LHCN-M2 (cell line): ENCODE measurements around the gene ZBTB7A. TPM values are rescaled to one million over a fixed set of nuclear protein-coding genes. Genes with fewer than 3 reads are reported as not detected.

ENCODE experiments used
- DNase-seq: peaks from one replicate; pipeline ENCODE4 v3.0.0-alpha.2; 2012; ENCODE audit warnings: low read depth
- polyA plus RNA-seq: library from polyadenylated mRNA; unstranded; fragments of >200 nt; gene quantifications from one replicate; pipeline ENCODE4 v1.2.1, GENCODE V29; 2012; ENCODE audit warnings: missing spikeins
- total RNA-seq: library from RNA; depleted of rRNA; stranded (reverse); fragments of >200 nt; gene quantifications from 2 replicates; pipeline ENCODE4 v1.2.3, GENCODE V29; 2014; rRNA removed

The ZBTB7A gene
- total RNA-seq = 29.5 and 29.7 TPM in 2 replicates
- 12.3 TPM for polyA plus RNA-seq

DNA sequence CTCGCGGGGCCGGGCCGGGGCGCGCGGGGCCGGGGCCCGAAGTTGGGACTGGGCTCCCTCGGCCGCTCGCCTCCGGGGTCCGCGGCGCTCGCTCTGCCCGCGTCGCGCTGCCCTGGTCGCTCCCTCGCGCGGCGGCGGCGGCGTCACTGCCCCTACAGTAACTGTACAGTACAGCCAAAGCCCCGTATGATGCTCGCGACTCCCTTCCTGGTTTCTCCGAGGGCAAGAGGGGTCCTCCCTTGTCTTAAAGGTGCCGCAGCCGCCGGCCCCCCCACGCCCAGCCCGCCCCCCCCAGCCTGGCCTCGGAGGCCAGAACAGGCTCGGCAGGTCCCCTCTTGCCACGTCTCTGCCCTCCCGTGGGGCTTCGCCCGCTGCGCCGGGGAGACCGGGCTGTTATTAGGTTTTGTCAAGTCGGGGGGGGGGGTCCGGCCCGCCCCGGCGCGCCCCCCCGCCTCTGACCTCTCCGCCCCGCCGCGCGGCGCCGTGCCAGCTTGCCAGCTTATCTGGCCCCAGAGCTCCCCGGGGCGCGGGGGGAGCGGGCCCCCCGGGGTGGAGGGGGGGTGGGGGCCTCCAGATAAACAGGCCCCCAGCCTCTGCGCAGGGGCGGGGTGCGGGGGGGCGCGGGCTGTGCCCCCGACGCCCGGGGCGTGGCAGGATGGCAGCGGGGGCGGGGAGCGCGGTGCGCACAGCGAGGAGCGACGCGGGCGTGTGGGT, at the start of gene ZBTB7A:
TSS of gene ZBTB7A (minus strand) at position 218 of the 714 bp plus-strand sequence. CDS start 11,667 bp downstream, outside the sequence.
- peak; percentile 75 for DNase-seq

DNA sequence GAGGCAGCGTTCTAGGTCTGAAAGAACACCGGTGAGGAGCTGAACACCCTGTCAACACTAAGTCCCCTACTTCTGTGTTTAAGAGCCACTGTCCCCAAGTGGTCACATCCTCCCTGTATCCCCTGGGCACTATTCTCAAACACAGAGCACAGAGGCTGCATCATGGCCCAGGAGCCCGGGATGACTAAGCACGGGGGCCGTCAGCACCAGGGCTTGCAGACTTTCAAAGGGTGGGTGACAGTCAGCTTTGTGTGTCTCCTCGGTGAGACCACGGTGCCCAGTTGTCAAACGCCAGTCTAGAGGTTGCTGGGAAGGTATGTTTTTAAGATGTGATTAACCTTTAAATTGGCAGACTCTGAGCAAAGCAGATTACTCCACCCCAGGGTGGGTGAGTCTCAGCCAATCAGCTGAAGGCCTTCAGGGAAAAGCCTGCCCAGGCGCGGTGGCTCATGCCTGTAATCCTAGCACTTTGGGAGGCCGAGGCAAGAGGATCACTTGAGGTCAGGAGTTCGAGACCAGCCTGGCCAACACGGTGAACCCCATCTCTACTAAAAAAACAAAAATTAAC, 49.2 kb upstream of the ZBTB7A start:
- no peak for DNase-seq

DNA sequence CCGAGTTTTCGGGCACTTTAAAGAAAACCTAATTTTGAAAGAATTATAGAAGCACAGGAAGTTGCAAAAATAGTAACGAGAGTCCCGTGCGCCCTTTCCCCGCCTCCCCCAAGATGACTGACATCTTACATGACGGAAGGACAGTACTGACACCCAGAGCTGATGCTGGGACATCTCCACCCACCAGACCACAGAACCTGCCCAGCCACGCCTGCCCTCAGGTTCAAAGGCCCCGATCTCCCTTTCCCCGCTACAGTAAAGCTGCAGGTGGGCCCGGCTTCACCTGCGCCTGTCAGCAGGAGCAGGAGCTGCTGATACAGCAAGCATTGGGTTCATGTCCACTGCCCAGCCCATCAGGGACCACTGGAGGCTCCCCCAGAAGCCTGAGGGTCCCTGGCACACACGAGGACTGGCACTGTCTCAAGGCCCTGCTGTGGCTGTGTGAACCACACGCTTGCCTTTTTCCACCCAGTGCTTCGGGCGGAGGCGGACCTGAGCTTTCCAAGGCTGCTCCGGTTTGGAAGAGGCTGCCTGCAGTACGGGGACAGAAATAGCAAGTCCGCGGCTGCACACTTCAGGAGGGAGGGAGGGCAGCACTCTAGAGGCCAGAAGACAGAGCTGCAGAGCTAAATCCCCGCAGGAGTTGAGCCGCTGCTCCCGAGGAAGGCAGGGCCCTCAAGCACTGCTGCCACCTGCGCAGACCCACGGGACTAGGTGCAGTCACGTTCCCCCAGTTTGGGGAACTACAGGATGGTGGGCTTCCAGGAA, 48.5 kb upstream of the ZBTB7A start:
- DNase-seq = no peak

DNA sequence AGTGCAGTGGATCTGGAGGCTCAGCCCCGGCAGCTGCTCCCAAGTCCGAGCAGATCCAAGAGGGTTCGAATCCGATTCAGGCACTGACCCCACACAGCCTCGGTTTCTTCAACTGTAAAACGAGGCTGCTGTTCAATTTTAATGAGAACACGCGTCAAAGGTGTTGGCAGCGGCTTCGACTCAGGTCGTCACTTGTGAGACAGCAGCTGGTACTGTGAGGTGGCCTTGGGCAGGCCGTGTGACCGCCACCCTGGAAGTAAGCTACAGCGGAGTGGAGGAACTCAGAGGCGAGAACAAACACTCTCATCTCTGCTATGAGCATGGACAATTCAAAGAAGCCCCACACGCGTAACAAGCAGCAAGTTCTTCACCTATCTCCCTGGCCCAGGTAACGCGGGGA, 47.5 kb upstream of the ZBTB7A start:
- DNase-seq = no peak

DNA sequence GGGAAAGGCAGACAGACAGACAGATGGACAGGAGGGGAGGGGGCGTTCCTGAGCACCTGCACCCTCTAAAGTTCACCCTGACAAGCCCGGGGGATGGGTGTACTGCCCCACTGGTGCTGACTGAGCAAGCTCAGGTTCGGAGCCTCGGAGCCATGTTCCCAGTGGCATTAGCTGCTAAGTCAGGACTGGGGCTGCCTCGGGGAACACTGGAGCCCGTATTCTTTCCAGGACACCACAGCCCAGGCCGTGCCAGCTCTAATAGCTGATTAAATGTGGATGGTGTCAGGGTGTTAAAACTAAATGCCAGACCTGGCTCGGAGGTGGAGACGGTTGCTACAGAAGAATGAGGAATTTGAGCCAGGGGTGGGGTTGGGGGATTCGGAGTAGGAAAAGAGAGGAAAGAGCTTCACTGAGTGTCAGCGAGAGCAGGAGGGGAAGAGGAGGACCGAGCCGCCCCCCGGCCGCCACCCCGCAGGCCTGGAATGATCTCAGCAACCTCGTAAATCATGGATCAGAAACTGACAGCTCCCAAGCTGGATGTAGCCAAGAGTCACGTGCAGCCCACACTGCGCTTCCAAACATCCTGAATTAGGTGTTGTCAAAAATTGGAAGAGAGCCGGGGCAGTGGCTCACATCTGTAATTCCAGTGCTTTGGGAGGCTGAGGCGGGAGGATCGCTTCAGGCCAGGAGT, 46.8 kb upstream of the ZBTB7A start:
- DNase-seq = no peak

DNA sequence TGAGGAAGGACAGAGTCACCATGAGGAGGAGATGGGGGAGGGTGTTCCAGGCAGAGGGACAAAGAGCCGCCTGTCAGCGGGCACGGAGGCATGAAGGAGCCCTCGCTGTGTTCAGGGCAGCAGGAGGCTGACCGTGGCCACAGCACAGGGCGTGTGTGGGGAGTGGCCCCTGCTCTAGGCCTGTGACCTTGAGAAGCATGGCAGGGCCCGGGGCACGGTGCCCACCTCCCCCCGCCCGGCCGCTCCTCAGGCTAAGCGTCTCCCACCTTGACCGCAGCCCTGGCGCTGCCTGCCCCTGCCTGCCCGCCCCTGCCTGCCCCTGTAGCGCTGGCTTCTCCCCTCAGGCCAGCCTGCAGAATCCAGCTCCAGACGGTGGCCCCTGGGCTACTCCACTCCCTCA, 45.7 kb upstream of the ZBTB7A start:
- no peak for DNase-seq

DNA sequence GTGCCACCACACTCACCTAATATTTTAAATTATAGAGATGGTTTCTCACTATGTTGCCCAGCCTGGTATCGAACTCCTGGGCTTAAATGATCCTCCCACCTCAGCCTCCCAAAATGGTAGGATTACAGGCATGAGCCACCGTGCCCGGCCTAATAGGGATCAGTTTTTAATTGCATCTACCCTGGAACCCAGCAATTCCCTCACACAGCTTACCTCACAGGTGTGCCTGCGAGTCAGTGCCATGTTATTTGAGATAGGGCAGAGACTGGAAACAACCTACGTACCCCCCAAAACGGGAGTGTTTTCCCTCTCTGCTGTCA, 42.9 kb upstream of the ZBTB7A start:
- DNase-seq = no peak

DNA sequence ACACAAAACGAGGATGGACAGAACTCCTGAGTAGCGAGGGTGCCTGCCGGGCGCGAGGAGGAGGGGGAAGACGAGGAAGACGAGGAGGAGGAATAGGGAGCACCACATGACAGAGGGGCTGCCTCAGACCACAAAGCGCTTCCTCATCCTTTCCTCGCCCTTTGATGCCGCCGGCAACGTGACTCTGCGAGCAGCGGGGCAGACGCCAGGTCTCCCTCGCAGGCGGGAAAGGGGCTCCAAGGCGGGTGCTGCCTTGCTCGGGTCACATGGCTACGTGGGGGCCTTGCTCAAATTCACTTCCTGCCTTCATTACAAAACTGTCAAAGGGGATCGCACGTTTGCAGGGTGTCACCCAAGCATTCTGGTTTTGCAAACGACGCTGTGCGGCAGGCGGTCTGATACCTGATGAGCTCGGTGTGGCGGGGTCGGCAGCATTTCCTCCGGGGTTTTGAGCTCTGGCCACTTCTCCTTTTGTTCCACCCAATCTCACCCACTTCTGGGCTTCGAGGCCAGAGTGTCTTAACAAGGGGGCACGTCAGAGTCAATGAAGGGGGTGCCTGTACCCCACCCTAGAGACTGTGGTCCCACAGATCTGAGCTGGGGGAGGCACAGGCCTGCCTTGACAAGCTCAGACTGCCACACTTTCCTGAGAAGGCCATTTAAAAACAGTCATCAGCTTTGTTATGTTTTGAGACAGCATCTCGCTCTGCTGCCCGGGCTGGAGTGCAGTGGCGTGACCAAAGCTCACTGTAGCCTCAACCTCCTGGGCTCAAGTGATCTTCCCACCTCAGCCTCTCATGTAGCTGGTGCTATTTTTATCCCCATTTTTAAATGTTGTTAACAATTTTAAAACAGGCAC, 42.3 kb upstream of the ZBTB7A start:
- DNase-seq = no peak

DNA sequence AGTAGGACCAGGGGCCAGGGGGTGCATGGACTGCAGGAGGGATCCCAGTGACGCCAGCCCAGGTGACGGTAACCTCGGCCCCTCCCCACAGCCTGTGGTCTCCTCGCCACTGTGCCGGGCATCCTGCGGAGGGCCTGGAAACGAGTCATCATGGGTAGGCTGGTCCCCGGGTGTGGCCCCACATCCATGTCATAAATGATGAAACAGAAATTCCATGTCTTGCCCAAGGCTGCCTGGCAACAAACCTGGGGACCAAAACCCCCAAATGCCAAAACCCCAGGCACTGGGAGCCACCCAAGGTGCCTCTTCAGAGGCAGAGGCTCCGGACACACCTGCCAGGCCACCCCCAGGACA, 36.4 kb upstream of the ZBTB7A start:
- no peak for DNase-seq

DNA sequence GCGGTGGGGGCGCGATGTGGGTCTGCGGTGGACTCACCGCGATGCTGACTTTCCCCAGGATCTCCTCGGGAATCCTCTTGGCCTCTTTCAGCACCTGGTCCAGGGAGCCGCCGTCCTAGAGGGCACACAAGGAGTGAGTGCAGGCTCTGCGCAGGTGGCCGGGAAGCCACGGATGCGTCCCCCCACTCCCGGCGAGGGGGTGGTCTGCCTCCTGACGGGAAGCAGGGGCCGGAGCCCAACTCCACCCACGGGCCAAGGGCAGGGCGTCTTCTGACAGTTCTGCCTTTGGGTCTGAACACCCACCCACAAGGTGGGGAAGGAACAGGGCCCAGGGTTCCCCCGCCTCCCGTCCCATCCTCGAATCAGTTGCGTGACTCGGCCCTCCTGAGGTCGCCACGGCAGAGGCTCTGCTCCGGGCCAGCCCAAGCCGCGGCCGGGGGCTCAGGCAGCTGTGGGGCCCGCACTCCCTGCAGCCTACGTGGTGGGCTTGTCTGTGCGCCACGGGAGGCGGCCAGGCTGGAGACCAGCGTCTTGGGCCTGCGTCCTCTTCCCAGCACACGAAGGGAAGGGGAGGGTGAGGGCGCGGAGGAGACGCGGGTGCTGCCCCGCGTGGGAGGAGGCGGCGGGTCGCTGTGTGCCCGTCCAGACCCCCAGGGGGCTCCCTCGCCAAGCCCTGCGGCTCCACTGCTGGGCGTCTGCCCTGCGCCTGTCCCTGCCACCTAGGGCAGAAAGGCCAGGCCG, 35.8 kb upstream of the ZBTB7A start:
- no peak for DNase-seq

DNA sequence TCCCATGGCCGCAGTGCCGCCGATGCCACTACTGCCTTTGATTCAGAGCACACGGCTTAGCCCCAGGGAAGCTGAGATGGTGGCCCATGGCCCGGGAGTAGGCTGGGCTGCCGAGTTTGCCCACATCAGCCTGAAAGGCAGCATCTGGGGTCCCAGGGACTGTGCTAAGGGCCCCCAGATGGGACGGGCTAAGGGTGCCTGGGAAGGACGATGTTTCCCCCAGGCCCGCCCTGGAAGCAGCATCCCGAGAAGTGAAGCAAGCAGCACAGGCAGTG, 34.7 kb upstream of the ZBTB7A start:
- no peak for DNase-seq

DNA sequence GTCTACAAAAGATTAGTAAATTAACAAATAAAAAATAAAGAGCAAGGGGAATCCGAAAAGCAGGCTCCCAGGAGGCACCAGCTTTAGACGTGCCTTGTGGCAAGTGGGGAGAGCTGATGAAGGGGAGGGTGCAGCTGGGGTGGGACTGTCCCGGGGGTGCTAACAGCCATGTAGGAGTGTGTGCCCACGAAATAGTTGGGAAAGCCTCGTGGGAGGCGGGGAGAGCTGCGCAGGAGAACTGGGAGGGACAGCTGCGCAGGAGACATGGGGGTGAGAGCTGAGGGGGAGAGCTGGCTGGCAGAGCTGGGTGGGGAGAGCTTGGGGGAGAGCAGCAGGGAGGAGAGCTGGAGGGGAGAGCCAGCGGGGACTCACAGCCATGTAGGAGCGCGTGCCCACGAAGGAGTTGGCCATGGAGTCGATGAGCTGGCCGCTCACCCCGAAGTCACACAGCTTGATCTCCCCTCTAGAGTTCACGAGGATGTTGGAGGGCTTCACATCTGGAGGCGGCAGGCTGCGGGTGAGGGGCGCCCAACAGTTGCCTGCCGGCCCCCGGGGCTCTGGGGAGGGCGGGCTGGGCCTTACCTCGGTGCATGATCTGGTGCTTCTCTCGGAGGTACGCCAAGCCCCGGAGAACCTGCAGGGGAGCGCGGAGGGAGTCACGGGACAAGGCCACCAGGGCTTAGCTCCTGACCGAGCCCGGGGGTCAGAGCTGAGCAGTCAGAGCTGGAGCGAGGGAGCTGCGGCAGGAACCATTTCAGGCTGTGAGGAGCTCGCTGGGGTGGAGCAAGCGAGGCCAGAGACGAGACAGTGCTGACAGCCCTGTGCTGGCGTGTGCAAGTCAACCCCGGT, 34.2 kb upstream of the ZBTB7A start:
- DNase-seq = no peak

DNA sequence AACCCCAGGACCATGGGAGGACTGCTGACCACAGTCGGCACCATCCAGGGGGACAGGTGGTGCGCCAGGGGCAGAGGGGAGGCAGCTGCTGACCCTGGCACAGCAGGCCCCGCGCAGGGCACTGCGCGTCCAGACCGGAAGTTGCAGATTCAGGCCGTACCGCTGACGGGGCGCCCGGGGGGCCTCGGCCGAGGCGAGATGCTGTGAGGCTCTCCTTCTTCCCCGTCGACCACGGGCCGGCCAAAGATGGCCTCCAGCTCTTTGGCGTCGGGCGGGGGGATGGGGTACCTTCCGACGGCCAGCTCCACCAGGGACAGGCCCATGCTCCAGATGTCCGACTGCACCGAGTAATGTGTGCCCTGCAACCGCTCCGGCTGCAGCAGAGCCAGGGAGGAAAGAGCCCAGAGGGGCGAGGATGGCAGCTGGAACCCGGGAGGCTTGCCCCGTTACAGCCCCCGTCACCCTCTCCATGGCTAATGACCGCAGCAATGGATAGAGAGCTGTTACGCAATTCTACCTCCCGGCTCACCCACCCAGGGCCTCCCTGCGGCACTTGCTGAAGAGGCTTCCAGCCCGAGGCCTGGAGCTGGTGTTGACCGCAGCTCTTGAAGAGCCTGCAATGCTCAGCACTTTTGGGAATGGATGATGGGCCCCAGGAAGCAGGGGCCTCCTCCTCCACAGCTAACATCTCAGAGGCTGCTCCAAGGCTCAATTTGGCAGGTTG, 32.5 kb upstream of the ZBTB7A start:
- no peak for DNase-seq

DNA sequence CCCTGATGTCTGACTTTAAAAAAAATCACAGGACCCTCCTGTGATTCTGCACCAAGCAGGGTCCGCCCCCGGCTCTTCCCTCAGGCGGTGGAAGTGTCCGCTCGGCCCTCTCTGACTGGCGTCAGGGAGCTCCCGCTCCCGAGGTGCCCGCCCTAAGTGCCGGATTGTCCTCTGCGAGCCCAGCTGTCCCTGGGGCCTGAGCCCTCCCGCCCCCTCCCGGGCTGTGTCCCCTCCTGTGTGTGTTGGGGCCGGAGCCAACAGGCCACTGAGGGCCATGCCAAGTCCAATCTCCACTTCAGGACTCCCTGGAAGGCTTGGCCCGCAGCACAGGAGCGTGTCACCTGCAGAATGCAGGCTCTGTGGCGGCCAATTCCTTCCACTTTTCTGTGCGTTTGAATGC, 31.8 kb upstream of the ZBTB7A start:
- no peak for DNase-seq

DNA sequence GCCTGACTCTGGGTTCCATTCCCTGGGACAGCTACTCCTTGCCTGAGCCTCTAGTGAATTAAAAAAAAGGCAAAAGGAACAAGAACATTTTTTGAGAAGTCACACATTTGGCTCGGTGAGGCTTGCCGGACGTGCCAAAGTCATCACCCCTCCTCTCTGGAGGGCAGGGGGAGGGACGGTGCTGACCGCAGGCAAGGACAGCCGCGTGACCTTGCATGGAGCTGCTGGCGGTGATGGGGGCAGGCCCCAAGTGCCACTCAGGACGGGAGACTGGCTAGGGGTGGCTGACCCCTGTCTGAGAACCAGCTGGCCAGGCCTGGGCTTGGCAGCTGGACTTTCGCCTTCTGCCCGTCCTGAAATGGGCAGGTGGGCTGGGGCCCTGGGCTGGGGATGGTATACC, 30.8 kb upstream of the ZBTB7A start:
- DNase-seq = no peak

DNA sequence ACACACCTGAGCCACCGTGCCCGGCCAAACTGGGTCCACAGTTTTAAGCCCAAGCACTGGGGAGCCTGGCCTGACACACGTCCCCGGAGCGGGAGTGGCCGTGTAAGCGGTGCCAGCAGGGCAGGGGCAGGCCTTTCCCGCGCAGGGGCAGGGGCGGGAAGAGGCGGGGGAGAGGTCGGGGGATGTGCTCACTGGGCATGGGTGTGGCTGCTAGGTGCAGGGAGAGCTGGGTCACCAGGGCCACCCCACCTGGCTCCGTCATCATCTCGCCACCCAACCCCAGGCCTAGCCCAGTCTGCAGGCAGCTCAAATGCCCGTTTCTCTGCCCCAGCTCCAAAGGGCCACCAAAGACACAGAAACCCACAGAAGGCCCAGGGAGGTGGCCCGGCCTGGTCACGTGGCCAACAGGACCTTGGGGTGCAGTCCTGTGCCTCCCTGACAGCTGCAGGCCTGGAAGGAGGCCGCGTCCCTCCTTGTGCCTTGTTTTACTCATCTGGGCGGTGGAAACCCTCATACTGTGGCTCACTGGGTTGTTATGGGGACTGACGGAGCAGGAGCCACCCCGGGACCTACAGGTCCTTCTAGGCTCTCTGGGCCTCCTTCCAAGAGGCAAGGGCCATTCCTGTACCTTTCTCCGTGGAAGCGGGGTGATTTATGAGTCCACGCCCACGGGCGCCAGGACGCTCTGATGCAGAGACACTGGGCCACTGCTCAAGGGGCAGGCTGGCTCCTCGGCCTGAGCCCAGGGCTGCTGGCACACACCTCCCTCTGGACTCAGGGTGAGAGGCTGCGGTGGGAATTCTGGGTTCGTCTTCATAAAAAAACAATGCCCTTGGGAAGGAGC, 29.6 kb upstream of the ZBTB7A start:
- no peak for DNase-seq

DNA sequence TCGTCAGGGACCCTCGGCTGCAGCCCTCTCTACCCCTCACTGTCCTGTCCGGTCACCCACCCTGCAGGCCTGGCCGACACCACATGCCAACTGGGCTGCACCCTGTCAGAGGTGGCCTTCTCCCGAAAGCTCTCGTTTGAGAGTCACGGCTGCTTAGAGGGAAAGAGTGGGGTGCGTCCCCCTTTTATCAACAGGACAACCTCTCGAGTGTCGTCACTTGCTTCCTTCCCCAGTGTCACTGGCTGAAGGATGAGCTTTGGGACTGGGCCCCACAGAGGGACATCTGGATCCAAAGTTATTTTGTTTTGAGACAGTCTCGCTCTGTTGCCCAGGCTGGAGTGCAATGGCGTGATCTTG, 28.8 kb upstream of the ZBTB7A start:
- DNase-seq = no peak

DNA sequence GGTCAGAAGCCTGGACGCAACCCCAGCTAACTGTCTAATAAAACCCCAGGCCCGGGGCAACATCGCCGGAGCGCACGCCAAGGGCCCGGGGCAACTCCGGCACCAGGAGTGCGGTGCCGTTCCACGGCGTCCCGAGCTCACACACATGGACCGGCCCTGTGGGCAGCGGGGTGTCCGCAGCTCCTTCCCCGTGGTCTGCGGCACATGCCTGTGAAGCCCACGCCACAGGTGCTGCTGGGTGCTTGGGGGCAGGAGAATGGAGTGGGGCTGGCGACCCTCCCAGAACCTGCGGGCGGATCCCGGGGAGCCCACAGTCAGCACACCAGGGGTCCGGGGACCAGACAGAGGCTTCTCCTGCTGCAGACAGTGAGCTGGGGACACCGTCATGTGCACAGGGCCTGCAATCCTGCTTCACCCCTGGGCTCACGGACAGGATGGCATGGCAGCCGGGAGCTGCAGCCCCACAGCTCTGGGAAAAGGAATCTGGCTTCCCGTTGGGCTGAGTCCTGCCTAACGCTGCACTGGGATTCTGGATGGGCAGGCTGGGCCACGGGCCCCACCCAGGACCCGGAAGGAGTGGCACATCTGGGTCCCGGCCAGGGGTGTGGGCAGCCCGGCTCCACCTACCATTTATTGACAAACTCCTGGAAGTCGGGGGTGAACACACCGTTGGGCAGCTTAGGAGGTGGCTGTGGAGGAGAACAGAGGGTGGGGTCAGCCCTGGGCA, 28.2 kb upstream of the ZBTB7A start:
- no peak for DNase-seq
